ENCODE data around the gene ADAP1.

Gene ADAP1

GRCh38 chr7:899806-900205 is 54.7 kb downstream of the ADAP1 start:
- no peak for DNase-seq (ENCODE audit: low read depth)
- TF ChIP-seq CTCF (IDR thresholded peaks at IDR 0.05; ENCODE audit: control insufficient read depth, extremely low read depth, insufficient read depth): no peak
- H3K4me3 ChIP-seq (ENCODE audit: low read depth, low read length): no peak overlapping the region

DNA sequence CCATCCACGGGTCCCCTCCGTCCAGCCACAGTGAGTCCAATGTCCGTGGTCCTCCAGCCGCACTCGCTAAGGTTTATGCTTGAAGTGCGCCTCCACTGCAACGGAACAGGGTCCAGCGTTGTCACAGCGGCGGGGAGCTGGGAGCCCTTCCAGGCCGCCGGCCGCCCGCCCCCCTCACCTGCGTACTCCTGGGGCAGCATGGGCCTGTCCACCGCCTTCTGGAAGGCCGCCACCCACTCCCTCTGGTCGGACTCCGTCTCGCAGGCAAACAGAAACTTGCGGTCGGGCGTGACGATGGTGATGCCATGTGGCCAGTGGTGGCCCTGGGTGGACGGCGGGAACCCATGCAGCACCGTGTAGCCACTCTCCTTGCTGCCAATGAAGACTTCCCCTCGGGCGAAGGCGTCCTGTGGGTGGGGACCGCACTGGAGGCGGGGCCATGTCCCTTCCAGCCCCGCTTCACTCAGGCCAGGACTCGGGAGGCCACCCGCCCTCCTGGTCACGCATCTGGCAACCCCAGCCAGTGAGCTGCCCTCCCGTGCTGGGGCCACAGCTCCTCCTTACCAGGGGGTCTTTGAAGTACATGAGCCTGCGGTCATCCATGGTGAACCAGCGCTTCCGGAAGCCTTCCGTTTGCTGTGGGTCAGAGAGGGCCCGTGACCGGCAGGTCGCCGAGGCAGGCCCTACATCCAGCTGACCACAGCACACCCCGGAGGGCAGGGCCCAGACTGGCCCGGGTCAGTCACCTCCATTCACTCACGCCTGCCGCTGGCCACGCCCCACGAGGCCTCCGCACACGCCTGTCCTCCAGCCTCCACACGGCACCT is 55.4 kb downstream of the ADAP1 start:
- H3K4me3 ChIP-seq (ENCODE audit: low read depth, low read length): no peak overlapping the region
- DNase-seq (ENCODE audit: low read depth): no peak
- TF ChIP-seq CTCF (IDR thresholded peaks at IDR 0.05; ENCODE audit: control insufficient read depth, extremely low read depth, insufficient read depth): no peak

- no peak for DNase-seq (ENCODE audit: low read depth)
- no peak for TF ChIP-seq CTCF (IDR thresholded peaks at IDR 0.05; ENCODE audit: control insufficient read depth, extremely low read depth, insufficient read depth)
- H3K4me3 ChIP-seq (ENCODE audit: low read depth, low read length): no peak overlapping the region
Observed at GRCh38 chr7:898460-898854, 56.0 kb downstream of the ADAP1 start.

DNA sequence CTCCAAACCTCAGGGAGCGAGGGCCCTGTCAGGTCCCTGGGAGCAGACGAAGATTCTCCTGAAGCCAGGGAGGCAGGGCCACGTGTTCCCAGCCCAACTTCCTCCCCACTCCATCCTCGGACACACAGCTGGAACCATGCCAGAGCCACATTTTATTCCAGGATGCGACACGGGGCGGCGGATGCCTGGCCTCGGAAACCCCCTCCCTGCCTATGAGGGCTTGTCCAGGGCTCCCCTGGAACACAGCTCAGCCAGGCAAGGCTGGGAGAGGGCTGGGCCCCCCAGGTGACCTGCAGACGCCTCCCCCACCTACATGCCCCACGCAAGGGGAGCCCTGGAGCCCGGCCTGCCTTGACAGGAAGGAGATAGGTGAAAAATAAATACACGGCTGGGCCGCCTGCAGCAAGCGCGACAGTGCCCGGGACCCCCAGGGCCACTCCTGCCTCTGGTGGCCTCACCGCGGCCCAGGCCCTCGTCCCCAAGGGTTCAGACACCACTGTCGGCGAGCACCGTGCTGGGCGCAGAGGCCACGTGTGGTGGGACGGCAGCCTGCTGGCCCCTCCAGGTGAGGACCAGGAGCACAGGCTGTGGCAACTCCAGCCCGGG is 56.6 kb downstream of the ADAP1 start:
- TF ChIP-seq CTCF (IDR thresholded peaks at IDR 0.05; ENCODE audit: control insufficient read depth, extremely low read depth, insufficient read depth): no peak
- H3K4me3 ChIP-seq (ENCODE audit: low read depth, low read length): no peak overlapping the region
- DNase-seq (ENCODE audit: low read depth): no peak

DNA sequence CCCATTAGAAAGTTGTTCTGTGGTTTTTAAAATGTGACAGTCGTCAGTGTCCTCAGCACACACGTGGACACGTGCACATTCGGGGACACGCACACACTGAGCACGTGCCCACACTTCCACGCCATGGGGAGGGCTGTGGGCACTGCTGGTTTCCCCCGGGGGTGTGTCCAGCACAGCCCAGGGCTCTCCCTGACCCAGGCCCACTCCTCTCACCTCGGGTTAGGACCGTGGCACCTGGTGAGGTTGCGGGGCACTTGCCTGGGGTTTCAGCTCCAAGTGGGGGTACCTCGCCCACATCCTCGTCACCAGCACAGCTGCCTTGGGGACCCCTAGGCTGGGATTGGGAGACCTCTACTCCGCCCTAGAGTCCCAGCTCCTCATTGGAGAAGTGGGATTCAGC is 57.4 kb downstream of the ADAP1 start:
- no peak for TF ChIP-seq CTCF (IDR thresholded peaks at IDR 0.05; ENCODE audit: control insufficient read depth, extremely low read depth, insufficient read depth)
- no peak for DNase-seq (ENCODE audit: low read depth)
- H3K4me3 ChIP-seq (ENCODE audit: low read depth, low read length): no peak overlapping the region

- no peak overlapping the region for H3K4me3 ChIP-seq (ENCODE audit: low read depth, low read length)
- no peak for TF ChIP-seq CTCF (IDR thresholded peaks at IDR 0.05; ENCODE audit: control insufficient read depth, extremely low read depth, insufficient read depth)
- no peak for DNase-seq (ENCODE audit: low read depth)
Observed at GRCh38 chr7:896346-897075, 58.0 kb downstream of the ADAP1 start.
